ENCODE measurements around the gene TM6SF1. TPM values are rescaled to one million over a fixed set of nuclear protein-coding genes. Genes with fewer than 3 reads are reported as not detected.

TM6SF1 gene
- total RNA-seq, 1 experiment from 2014 or later: 0.79 TPM

DNA sequence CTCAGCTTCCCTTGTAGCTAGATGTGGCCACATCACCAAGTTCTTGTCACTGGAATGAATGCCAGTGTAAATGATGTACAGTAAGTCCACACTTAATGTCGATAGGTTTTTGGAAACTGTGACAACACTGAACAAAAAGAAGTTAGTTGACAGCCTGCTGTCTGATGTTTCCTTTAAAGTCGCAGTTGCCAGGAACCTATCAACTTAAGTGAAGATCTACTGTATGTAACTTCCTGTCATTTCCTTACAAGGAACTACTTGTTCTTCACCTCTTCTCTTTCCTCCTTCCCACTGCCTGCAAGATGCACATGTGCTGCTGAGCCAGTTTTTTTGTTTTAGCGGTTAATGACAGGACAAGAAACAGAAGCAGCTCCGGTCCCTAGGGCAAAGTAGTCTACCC is 55.6 kb downstream of the TM6SF1 start:
- TF ChIP-seq, protein P1, sequence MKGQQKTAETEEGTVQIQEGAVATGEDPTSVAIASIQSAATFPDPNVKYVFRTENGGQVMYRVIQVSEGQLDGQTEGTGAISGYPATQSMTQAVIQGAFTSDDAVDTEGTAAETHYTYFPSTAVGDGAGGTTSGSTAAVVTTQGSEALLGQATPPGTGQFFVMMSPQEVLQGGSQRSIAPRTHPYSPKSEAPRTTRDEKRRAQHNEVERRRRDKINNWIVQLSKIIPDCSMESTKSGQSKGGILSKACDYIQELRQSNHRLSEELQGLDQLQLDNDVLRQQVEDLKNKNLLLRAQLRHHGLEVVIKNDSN (CRISPR knock-in tag; IDR thresholded peaks at IDR 0.05): no peak
- TF ChIP-seq, protein P2, sequence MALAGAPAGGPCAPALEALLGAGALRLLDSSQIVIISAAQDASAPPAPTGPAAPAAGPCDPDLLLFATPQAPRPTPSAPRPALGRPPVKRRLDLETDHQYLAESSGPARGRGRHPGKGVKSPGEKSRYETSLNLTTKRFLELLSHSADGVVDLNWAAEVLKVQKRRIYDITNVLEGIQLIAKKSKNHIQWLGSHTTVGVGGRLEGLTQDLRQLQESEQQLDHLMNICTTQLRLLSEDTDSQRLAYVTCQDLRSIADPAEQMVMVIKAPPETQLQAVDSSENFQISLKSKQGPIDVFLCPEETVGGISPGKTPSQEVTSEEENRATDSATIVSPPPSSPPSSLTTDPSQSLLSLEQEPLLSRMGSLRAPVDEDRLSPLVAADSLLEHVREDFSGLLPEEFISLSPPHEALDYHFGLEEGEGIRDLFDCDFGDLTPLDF (CRISPR knock-in tag; IDR thresholded peaks at IDR 0.05): no peak
- TF ChIP-seq IRF2 (CRISPR knock-in tag; IDR thresholded peaks at IDR 0.05; ENCODE audit: borderline replicate concordance, low read depth): no peak
- TF ChIP-seq NR3C1 (CRISPR knock-in tag; conservative IDR thresholded peaks at IDR 0.05; ENCODE audit: low read depth): no peak
- TF ChIP-seq, protein P3, sequence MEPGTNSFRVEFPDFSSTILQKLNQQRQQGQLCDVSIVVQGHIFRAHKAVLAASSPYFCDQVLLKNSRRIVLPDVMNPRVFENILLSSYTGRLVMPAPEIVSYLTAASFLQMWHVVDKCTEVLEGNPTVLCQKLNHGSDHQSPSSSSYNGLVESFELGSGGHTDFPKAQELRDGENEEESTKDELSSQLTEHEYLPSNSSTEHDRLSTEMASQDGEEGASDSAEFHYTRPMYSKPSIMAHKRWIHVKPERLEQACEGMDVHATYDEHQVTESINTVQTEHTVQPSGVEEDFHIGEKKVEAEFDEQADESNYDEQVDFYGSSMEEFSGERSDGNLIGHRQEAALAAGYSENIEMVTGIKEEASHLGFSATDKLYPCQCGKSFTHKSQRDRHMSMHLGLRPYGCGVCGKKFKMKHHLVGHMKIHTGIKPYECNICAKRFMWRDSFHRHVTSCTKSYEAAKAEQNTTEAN (CRISPR knock-in tag; IDR thresholded peaks at IDR 0.05): no peak
- TF ChIP-seq, protein P4, sequence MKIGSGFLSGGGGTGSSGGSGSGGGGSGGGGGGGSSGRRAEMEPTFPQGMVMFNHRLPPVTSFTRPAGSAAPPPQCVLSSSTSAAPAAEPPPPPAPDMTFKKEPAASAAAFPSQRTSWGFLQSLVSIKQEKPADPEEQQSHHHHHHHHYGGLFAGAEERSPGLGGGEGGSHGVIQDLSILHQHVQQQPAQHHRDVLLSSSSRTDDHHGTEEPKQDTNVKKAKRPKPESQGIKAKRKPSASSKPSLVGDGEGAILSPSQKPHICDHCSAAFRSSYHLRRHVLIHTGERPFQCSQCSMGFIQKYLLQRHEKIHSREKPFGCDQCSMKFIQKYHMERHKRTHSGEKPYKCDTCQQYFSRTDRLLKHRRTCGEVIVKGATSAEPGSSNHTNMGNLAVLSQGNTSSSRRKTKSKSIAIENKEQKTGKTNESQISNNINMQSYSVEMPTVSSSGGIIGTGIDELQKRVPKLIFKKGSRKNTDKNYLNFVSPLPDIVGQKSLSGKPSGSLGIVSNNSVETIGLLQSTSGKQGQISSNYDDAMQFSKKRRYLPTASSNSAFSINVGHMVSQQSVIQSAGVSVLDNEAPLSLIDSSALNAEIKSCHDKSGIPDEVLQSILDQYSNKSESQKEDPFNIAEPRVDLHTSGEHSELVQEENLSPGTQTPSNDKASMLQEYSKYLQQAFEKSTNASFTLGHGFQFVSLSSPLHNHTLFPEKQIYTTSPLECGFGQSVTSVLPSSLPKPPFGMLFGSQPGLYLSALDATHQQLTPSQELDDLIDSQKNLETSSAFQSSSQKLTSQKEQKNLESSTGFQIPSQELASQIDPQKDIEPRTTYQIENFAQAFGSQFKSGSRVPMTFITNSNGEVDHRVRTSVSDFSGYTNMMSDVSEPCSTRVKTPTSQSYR (CRISPR knock-in tag; IDR thresholded peaks at IDR 0.05): no peak
- Mint-ChIP-seq H3K4me1 (peaks cover 32% of the 10 kb centered on the region), H3K27ac (no peak overlapping the region), H3K36me3 (peaks cover 9% of the 10 kb centered on the region), H3K9me3 (peaks cover 7% of the 10 kb centered on the region), H3K27me3 (ENCODE audit: low read depth) (no peaks in the 10 kb centered on the region), H3K4me3 (no peak overlapping the region)
- ChIA-PET CTCF (no interaction called here), POLR2A (no interaction called here)
- ATAC-seq (no peak), DNase-seq (ENCODE audit: low spot score) (no peak)

DNA sequence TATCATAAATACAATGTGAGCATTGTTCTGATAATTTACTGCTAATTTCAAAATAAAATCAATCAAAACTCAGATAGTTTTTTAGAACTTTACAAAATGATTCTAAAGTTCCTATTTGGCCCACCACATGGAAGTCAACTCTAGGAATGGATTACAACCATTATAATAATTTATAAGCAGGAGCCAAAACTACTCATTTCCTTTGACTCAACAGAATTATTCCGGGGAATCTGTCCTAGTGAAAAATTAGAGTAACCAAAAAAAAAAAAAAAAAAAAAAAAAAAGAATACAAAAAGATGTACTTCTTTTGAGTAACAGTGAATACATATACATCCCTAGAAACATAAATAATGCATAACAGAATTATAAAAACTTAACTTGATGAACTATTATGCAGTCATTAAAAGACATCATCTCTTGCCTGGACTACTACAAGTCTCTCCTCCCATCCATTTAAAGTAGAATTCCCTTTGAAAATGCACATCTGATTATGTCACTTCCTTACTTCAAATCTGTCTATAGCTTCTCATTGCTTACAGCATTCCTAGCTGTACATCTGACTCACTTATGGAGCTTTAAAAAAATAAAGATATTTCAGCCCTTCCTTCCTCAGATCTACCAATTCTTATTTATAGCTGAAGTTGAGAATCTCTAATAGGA is 56.8 kb downstream of the TM6SF1 start:
- no peaks in the 10 kb centered on the region for H3K27me3 Mint-ChIP-seq (ENCODE audit: low read depth)
- TF ChIP-seq CREB1 (CRISPR knock-in tag; IDR thresholded peaks at IDR 0.05) (no peak), ZNF317 (CRISPR knock-in tag; IDR thresholded peaks at IDR 0.05; ENCODE audit: borderline replicate concordance, low read depth) (no peak), ESRRA (CRISPR knock-in tag; IDR thresholded peaks at IDR 0.05; ENCODE audit: borderline replicate concordance) (no peak), ZNF423 (CRISPR knock-in tag; IDR thresholded peaks at IDR 0.05) (no peak), SP1 (CRISPR knock-in tag; conservative IDR thresholded peaks at IDR 0.05) (no peak), FOXP1 (CRISPR knock-in tag; IDR thresholded peaks at IDR 0.05; ENCODE audit: borderline replicate concordance) (no peak), ZBTB21 (CRISPR knock-in tag; IDR thresholded peaks at IDR 0.05; ENCODE audit: borderline replicate concordance) (no peak)
- TF ChIP-seq, protein P5, sequence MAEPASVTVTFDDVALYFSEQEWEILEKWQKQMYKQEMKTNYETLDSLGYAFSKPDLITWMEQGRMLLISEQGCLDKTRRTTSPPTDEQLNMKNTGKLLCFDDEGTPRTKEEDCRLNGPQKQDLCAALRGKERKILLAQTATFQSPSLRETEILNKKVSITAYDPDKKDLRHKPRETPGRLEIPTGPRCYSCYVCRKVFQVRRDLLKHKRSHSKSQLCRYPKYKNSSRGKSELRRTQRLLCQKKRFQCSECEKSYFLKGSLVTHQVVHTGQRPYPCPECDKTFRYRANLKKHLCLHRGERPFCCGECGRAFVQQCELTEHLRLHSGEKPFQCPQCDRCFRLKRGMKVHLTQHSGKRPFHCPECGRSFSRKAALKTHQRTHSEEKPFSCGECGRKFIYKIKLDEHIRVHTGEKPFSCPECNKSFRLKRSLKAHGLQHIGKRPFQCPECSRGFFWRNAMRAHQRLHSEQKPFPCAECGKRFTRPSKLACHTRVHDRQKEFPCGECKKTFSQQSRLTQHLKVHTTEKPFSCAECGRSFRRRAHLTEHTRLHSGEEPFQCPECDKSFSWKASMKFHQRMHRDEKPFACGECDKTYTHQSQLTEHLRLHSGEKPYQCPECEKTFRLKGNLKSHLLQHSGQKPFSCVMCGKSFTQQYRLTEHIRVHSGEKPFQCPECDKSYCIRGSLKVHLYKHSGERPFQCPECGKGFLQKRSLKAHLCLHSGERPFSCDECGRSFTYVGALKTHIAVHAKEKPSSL (CRISPR knock-in tag; conservative IDR thresholded peaks at IDR 0.05): no peak
- TF ChIP-seq, protein P4 (CRISPR knock-in tag; IDR thresholded peaks at IDR 0.05): no peak
- TF ChIP-seq, protein P6, sequence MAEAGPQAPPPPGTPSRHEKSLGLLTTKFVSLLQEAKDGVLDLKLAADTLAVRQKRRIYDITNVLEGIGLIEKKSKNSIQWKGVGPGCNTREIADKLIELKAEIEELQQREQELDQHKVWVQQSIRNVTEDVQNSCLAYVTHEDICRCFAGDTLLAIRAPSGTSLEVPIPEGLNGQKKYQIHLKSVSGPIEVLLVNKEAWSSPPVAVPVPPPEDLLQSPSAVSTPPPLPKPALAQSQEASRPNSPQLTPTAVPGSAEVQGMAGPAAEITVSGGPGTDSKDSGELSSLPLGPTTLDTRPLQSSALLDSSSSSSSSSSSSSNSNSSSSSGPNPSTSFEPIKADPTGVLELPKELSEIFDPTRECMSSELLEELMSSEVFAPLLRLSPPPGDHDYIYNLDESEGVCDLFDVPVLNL (CRISPR knock-in tag; IDR thresholded peaks at IDR 0.05; ENCODE audit: borderline replicate concordance, low read depth): no peak
- TF ChIP-seq, protein P7, sequence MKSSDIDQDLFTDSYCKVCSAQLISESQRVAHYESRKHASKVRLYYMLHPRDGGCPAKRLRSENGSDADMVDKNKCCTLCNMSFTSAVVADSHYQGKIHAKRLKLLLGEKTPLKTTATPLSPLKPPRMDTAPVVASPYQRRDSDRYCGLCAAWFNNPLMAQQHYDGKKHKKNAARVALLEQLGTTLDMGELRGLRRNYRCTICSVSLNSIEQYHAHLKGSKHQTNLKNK (CRISPR knock-in tag; IDR thresholded peaks at IDR 0.05): no peak
- TF ChIP-seq, protein P1 (CRISPR knock-in tag; IDR thresholded peaks at IDR 0.05): no peak
- ATAC-seq (no peak), DNase-seq (ENCODE audit: low spot score) (no peak)
- H3K4me3 Mint-ChIP-seq: no peak overlapping the region
- peaks cover 42% of the 10 kb centered on the region for H3K4me1 Mint-ChIP-seq
- ChIA-PET POLR2A (no interaction called here), CTCF (no interaction called here)
- peaks cover 9% of the 10 kb centered on the region for H3K36me3 Mint-ChIP-seq
- H3K27ac Mint-ChIP-seq: no peak overlapping the region
- H3K9me3 Mint-ChIP-seq: peaks cover 7% of the 10 kb centered on the region
